BE2C (cell line): Measurements from ENCODE around the gene GPR35.

Source experiments
- DNase-seq: peaks from one replicate; pipeline ENCODE4 v3.0.0-alpha.2; 2020
- H3K27me3 ChIP-seq: fragments of 250-450 bp; sonication (Bioruptor Pico); 2 replicates; pipeline ENCODE4 v1.5.1; 2020; ENCODE audit warnings: mild to moderate bottlenecking
- H3K36me3 ChIP-seq: fragments of 250-450 bp; sonication (Bioruptor Pico); 2 replicates; pipeline ENCODE4 v1.5.1; 2020; ENCODE audit warnings: mild to moderate bottlenecking
- H3K4me1 ChIP-seq: fragments of 250-450 bp; sonication (Bioruptor Pico); 2 replicates; pipeline ENCODE4 v1.5.1; 2020
- H3K4me3 ChIP-seq: 2 replicates; pipeline ENCODE4 v1.5.1; 2011; ENCODE audit warnings: low read depth, low read length
- H3K9me3 ChIP-seq: fragments of 250-450 bp; sonication (Bioruptor Pico); 2 replicates; pipeline ENCODE4 v1.5.1; 2020
- CTCF ChIP-seq: IDR thresholded peaks from 2 replicates; pipeline ENCODE4 v1.5.1; 2012; ENCODE audit warnings: mild to moderate bottlenecking, low read depth, low read length

GPR35 gene

GRCh38 chr2:240620149-240620731 lies 5.0 kb upstream of the GPR35 start:
- TF ChIP-seq CTCF, result no peak

DNA sequence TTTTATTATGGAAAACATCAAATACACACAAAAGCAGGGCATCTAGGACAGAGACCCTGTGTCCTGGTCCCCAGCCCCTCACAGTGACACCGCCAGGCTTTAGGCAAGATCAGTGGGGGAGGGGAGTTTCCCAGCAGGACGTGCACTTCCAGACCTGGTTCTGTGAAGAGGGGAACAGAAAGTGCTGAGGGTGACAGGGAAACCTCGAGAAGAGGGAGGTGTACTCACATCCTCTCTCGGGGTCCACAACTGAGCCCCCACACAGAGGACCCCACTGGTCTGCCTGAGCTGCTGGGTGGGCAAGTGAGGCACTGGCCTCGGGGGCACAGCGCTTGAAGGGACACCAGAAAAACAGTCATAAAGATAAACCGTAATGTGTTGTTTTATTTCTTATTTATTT lies 4.4 kb upstream of the GPR35 start:
- H3K4me3 ChIP-seq, result no peak overlapping the region
- peak; percentile 5 for DNase-seq
- TF ChIP-seq CTCF, result no peak
- H3K4me1 ChIP-seq, result peaks cover 5% of the 10 kb centered on the region
- H3K36me3 ChIP-seq, result no peaks in the 10 kb centered on the region
- H3K27me3 ChIP-seq, result no peaks in the 10 kb centered on the region
- no peaks in the 10 kb centered on the region for H3K9me3 ChIP-seq

More at GRCh38 chr2:240620149-240620731, 5.0 kb upstream of the GPR35 start:
- Histone ChIP-seq H3K36me3 (no peaks in the 10 kb centered on the region), H3K4me1 (peaks cover 5% of the 10 kb centered on the region), H3K4me3 (no peak overlapping the region), H3K9me3 (no peaks in the 10 kb centered on the region), H3K27me3 (no peaks in the 10 kb centered on the region)
- DNase-seq, result peak; percentile 4

GRCh38 chr2:240622060-240622411 lies 3.2 kb upstream of the GPR35 start:
- Histone ChIP-seq H3K4me1 (peaks cover 5% of the 10 kb centered on the region), H3K9me3 (no peaks in the 10 kb centered on the region), H3K4me3 (no peak overlapping the region), H3K27me3 (no peaks in the 10 kb centered on the region), H3K36me3 (no peaks in the 10 kb centered on the region)
- no peak for DNase-seq
- no peak for TF ChIP-seq CTCF

DNA sequence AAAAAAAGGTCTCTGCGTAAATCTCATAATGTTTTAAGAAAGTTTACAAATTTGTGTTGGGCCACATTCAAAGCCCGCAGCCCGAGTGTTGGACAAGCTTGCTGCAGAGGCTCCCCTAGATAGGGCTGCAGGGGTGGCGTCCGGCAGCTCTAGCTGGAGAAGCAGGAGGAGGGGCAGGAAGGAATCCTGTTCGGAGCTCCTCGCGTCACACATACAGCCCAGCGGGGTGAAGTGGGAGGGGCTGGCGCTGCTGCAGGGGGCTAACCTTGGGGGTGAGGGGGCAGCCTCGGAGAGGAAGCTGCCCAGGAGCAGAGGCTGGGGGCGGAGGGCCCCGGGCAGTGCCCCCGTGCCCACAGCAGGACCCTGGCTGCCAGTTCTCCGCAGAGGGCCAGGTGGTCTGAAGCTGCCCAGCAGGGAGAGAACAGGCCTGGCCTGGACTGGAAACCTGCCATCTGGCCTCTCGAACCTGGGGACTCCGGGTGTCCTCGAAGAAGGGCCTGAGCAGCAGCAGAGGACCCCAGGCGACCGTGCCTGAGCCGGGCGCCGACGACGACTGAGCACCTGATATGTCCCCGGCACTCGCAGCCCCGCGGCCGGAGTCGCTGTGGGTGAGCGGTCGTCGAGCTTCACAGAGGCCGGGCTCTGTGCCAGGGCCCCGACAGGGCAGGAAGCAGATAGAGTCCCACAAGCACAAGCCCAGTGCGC lies 2.6 kb upstream of the GPR35 start:
- Histone ChIP-seq H3K4me1 (peaks cover 5% of the 10 kb centered on the region), H3K4me3 (no peak overlapping the region)

DNA sequence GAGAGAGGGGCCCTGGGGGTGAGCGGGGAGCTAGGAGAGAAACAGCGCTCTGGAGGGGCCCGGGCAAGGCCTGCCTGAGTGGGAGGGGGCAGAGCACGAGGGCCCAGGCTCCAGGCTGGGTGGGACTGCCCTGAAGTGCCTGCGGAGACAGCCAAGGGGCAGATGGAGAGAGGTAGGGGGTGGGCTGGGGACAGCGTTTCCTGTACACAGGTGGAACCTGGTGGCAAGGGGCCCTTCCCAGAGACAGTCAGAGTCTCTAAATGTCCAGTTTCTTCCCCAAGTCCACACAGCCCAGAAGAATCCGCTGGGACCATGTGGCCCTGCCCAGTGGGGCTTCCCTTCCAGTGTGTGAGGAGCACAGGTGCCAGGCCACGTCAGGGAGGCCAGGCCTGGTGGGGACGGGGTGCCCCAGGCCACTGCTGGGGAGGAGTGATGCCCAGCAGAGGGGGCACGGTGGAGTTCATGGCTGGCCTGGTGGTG lies 1.7 kb upstream of the GPR35 start:
- Histone ChIP-seq H3K27me3 (no peaks in the 10 kb centered on the region), H3K4me3 (no peak overlapping the region), H3K36me3 (no peaks in the 10 kb centered on the region), H3K9me3 (no peaks in the 10 kb centered on the region), H3K4me1 (peaks cover 5% of the 10 kb centered on the region)
- peak; percentile 5 for DNase-seq
- TF ChIP-seq CTCF, result no peak

More for the DNA sequence above, 2.6 kb upstream of the GPR35 start:
- H3K27me3 ChIP-seq, result no peaks in the 10 kb centered on the region
- no peaks in the 10 kb centered on the region for H3K36me3 ChIP-seq
- peak; percentile 81 for DNase-seq
- TF ChIP-seq CTCF, result peak; percentile 21; the same call in 1 of the 2 replicates
- H3K9me3 ChIP-seq, result no peaks in the 10 kb centered on the region
